CD4-positive, alpha-beta T cell treated with Interferon alpha-2 for 1 hour (primary cell): ENCODE results near the gene ST8SIA5.

Source experiments
- DNase-seq, 2 donors: peaks; one replicate each; pipeline ENCODE4 v3.0.0-alpha.2; 2020 to 2022

ST8SIA5 gene

DNA sequence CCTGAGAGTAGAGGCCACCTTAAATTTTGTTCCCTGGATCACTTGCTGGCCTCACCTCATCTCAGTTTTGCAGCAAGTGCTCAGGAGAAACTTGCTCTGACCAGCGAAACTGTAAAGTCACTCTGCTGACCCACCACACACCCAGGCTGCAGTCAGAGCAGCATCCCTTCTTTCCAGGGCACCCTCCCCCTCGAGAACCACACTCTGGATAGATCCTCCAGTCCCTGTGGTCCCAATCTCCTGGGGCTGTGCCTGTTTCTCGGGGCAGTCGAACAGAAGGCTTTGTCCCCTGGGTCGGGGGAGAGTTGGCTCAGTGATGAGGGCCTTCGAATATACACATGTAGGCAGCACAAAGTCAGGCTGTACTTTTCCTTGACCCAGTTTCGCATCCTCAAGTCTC is 18.4 kb downstream of the ST8SIA5 start:
- DNase-seq, result no peak

DNA sequence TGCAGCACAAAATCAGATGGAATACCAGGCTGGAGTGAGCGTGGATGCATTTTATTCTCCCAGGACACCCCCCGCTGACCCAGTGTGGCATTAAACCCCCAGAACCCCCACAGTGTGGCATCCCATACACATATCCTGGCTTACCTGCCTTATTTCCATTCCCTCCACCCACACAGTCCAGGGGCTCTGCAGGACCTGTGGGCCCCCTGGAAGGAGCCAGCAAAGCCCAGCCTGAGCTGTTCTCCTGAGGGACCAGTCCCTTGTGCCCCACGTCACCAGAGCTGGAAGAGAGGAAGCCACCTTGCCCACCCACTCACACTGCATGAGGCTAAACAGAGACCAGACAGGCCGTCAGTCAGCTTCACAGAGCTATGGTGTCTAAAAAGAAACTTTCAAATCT is 20.1 kb downstream of the ST8SIA5 start:
- no peak for DNase-seq

DNA sequence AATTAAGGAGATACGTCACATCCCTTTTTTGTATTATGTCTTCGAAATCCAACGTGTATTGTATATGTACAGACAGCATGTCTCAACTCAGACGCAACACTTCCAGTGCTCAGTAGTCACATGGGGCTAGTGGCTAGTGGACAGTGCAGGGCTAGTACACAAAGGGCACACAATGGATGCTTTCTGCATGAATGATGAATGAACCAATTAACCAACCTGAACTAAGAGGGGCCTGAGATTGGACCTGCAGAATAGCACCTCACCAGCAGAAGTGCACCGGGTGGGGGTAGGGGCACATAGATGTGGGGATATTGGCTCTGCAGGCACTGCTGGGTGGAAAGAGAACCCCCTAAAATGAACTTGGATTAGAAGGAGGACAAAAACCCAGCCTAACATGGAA is 20.7 kb downstream of the ST8SIA5 start:
- no peak for DNase-seq

DNA sequence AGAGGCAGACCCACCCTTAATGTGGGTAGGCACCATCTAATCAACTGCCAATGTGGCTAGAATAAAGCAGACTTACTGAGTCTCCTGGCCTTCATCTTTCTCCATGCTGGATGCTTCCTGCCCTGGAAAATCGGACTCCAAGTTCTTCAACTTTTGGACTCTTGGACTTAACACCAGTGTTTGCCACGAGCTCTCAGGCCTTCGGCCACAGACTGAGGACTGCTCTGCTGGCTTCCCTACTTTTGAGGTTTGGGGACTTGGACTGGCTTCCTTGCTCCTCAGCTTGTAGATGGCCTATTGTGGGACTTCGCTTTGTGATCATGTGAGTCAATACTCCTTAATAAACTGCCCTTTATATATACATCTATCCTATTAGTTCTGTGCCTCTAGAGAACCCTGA is 21.9 kb downstream of the ST8SIA5 start:
- DNase-seq, result no peak

DNA sequence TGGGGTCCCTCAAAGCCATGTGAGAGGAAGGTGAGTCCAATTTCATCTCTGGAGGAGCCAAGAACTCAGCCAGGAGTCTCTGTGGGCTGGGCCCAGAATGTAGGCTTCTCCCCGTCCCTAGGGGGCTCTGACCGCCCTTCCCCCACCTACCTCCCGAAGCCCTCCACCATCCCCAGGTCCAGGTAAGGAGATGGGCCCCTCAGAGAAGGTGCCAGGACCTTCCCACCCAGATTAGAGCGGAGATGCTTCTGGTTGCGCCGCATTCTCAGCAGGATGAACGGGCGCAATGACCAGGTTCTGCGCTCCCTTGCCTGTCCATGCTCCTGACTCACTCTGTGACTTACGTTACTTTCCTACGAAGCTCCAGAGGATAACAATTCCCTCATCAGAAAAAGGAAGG is 23.0 kb downstream of the ST8SIA5 start:
- DNase-seq, result no peak

DNA sequence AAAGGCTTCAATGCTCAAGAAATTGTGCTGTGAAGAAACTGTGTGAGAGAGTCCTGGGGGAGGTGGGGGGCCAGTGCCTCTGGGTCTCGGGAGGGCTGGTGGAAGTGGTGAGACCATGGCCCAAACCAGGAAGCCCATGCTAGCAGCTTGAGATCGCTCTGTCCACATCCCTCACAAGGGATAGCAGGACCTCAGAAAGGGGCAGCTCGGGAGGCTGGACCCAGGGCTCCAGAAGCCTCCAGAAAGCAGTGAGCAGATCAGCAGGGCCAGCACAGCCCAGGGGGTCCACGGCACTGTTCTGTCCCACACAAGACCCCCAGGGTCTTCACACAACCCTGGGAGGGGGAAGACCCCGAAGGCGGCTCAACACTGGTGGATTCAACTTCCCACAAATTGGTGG is 24.1 kb downstream of the ST8SIA5 start:
- DNase-seq, result no peak

DNA sequence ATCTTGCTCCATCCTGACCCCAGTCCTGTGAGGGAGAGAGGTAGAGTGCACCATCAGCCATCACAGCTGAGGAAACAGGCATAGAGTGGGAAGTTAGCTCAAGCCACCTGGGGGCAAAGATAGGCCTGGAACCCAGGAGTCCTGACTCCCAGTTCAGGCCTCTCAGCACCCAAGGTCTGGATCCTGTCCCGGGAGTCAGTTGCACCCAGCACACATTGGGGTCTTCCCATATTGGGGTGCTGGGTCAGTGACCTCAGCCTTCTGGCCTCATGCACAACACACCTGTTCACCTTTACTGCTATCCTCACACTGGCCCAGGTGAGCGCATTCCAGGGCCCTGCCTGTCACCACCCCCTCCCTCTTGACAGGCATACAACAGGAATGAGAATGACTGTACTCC is 24.7 kb downstream of the ST8SIA5 start:
- no peak for DNase-seq

DNA sequence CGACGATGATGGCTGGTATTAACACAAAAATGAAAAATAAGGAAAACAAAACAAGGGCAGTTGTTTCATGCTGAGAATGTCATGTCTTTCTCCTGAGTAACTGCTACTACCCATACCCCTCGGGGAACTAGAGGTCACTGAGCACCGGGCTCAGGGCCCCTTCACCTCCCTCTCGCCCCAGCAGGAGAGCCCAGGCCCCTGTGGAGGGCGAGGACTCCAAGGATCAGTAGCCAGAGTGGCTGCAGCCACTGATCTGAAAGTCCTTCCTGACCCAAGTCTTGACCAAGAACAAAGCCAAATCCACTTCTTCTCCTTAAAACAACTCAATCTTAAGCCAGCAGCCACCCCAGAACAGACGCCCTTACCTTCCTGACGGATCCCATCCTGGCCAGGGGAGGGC is 25.5 kb downstream of the ST8SIA5 start:
- no peak for DNase-seq

DNA sequence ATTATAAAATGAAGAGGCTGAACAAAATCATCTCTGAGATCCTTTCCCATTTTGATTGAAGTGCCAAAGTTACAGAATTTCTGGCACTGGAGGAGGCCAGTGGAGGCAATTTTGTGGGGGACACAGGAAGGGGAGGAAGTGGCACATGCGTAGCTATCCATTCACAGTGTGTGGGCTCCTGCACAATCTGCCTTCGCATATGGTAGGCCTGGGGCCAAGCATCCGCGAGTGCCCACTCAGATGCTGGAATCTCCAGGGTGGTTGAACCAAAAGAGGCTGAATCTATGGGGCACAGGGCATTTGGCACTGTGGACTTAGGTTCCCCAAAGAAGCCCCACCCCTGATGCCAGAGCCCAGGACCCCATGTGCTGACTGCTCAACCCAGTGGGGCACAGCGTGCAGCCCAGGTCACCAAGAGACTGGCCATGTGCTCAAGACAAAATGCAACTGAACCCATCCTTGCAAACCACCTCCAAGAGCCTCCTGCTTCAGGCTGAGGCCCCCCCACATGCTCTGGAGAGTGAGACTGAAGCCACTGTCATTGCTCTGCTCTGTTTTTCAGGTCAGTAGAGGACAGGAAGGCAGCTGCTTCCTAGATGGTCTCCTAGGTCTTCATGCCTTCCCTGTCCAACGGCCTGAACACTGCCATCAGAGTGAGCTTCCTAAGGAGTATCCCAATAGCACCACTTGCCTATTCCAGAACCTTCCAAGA is 28.5 kb downstream of the ST8SIA5 start:
- no peak for DNase-seq

DNA sequence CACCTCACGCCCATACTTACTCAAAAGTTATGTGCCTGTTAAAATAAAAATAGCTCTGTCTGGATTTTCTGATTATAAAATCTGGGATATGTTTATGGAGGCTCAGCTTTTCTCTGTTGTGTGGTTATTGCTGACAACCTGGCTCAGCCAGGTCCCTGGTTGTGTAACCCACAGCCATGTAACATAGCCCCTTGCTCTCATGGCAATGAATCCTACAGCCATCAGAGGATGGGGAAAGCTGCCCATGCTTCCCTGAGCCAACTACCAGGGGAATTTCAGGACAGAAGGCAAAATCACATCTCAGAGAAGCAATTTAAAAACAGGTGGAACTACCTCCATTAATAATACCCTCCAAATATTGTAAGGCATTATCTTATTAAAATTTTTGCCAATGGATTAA is 29.7 kb downstream of the ST8SIA5 start:
- no peak for DNase-seq

DNA sequence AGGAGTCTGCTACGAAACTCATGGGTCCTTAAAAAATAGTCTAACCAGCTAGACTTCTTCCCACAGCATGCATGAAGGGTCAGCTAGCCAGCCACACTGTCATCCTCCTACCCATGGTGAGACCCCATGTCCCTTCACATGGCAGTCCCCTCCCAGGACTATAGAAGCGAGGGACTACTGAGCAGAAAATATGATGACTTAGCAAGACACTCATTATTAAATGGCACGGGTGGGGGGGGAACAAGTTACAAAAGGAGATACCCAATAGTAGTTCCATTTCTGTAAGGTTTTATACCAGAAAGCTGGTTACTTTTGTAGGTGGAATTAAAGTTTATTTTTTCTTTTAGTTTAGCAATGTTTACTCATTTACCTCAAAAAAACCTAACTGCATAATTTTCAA is 31.5 kb downstream of the ST8SIA5 start:
- DNase-seq, result no peak

DNA sequence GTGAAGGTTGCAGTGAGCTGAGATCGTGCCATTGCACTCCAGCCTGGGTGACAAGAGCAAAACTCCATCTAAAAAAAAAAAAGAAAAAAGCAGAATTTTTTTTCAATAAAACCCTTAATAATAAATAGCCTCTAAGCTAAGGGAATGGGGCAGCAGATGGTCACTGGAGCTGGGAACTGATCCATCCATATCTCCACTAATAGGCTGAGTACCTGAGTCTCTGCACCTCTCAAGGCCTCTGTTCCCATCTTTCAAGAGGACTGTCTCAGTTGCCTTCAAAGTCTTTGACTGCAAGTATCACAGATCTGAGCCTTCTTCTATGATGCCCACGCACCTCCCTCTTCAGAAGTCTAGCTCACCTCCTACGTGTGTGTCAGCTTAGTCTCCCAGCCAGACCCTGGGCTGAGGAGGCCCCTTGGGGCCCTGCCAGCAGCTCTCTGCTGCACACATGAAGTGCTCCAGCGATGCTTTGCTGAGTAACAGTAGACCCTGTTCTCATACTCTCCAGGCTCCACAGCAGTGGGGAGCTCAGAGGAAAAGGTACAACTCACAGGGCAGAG is 32.9 kb downstream of the ST8SIA5 start:
- DNase-seq, result no peak

DNA sequence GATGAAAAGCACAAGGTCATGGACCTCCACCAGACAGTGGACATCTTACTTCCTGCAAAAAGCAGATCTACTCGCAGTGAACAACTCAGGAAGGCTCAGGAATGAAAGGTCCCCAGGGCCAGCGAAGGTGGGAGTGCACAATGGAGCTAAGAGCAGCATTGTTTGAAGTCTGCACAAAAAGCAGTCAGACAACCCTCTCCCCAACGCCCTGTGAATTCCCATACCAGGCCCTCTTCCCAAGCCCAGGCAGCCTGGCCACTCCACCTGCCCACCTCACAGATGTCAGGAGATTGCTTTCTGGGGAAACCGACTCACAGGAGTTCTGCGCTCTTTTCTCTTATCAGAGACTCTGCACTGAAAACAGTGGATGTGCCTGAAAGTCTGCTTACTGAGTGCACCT is 34.8 kb downstream of the ST8SIA5 start:
- DNase-seq, result no peak

DNA sequence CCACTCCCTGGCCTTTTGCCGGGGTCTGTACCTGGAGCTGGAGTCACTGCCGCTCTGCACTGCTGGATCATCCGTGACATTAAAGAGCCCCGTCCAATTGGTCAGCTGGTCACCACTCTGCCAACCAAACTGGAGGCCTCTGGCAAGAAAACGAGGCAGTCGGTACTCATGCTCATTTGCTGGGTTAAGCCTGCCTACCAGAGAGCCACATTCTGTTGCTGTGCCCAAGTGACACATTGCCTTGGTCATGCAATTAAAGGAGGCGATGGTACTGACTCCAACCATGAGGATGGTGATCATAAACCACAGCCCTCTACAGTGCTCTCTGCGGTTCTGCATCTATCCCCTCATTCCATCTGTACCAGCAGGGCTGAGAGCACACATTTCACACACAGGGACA is 35.5 kb downstream of the ST8SIA5 start:
- DNase-seq, result no peak

DNA sequence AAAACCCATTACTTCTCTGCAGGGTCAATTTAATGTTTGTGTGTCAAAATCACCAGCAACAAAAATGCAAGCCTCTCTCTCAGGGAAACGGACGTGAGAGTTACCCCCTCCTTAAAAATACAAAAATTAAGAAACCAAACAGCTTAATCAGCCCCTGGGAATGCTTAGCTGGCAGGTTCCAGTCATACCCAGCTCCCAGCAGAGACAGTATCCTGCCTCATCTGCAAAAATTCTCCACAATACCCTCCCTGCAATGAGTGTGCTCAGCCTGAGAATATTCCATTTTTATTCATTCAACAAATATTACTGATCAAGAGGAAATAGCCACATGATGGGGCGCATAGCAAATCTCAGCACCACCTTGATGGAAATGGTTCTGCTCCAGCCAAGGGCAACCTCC is 36.3 kb downstream of the ST8SIA5 start:
- no peak for DNase-seq

DNA sequence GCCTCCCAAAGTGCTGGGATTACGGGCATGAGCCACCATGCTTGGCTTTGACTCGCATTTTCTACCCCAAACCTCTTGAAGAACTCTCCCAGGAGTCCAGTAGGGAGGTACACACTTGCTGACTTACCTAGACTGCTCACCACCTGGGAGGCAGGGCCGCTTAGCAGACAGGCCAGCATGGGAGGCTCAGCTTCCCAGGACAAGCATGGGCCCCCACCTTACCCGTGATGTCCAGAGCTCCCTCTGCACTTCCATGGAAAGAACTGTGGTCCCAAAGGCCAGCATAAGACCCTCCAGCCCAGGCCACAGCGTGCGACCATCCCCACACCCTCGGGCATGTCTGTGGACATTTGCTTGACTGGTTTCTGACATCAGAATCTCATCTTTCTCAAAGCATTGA is 36.8 kb downstream of the ST8SIA5 start:
- no peak for DNase-seq

DNA sequence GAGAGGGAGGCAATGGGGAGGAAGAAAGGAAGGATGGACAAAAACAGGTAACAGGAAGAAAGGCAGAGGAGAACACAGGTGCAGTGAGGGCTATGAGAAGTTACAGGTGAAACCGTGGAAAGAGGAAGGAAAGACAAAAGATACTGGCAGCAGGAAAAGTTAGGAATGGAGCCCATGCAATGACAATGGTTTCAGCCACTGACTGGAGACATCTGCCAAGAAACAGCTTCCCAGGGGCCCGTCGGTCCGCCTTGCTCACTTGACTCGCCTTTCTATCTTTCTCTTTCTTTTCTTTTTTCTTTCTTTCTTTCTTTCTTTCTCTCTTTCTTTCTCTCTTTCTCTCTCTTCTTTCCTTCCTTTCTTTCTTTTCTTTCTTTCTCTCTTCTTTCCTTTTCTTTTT is 37.5 kb downstream of the ST8SIA5 start:
- no peak for DNase-seq

DNA sequence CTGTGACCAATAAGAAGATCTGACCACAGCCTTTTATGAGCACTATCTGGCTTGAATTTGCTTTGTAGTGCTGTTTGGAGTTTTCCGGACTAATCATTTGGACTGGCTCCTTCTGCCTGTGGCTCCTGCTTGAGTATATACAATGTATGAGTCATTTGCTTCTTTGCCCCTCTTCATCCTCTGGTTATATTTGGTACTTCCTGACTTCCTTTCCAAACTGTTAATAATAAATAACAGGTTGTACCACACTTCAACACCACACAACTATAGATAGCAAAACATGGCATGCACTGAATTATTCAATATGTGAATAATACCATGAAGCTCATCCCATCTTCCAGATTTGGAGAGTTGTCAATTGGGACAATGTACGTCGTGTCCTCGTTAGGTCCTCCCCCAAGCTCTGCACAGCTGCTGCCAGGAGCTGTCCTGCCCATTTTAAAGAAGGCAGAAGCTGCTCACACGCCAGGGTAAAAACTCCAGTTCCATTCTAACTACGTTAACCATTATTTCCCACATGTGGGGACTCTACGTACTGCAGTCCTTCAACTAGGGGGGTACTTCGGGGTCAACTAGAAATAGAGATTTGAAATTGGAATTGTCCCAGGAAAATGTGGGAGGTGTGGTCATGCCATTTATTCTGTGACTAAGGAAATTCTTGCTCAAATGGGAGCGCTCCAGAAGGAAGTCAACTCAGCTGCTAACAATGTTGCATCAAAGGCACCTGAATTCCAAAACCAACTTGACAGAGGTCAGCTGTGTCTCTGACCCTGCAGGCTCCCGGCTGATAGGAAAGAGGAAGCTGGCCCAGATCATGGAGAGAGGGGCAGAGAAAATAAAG is 38.1 kb downstream of the ST8SIA5 start:
- DNase-seq, result no peak

DNA sequence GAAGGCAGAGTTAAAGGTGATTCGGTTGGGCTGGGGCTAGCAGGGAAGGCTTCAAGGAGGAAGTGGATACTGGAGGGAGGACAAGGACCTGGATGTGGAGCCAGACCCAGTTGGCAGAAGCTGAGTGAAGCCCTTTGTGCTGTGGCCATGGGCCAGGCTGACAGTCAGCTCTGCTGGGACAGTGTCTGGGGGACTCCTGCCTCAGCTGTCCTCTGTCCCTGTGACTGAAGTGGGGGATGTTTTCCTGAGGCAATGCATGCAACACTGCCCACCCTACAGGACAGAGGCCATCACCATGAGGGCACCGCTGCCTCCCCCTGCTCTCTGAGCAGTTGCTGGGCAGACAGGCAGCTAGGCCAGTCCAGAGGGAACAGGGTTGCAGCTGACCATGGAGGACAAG is 40.0 kb downstream of the ST8SIA5 start:
- no peak for DNase-seq

DNA sequence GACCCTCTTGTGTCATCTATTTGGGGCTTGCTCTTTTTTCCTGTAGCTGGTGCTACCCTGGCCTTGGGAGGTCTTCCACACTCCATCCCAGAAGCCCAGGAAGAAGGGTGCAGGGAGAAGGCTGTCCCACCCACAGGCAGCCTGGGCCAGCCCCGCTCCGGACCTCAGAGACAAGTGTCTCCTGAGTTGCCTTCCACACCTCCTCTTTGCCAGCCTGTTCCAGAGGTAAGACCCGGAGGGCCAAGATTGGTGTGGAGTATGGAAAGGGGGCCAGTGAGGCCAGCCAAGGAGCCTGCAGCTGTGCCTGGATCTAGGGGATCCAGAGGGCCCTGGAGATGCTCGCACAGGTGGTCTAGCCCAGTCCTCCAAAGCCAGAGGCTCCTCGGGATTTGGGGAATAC is 40.5 kb downstream of the ST8SIA5 start:
- no peak for DNase-seq

DNA sequence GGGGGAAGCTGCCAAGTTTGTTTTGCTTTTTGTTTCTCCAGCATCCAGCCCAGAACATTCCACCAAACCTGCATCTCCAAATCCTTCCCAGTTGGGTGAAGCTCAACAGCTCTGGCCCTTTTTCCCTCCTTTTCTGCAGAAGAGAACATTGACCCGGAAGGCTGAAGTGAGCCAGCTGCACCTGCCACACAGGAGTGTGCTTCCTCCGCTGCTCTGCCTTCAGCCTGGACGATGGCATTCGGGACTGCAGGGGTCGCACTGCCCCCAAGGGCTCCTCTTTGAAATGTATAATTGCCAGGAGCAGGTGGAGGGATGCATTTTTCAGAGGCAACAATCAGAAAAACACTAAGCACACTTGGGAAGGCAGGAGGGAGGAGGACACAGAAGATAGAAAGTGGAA is 41.8 kb downstream of the ST8SIA5 start:
- no peak for DNase-seq

DNA sequence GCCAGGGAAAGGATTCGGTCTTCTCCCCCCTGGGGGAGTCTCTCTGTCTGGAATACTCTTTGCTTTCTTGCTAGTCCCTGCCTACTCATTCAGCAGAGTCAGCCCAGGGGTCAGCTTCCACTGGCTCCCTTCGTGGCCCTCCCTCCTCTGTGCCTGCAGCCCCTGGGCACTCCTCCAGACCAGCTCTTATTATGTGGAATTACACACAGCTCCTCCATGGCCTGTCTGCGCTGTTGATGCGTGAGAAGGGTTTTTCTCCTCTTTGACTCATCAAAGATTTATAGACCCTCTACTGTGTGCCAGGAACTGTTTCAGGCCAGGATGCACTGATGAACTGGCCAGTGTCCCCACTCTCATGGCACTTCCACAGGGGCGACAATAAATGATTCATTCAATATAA is 44.4 kb downstream of the ST8SIA5 start:
- DNase-seq, result no peak

DNA sequence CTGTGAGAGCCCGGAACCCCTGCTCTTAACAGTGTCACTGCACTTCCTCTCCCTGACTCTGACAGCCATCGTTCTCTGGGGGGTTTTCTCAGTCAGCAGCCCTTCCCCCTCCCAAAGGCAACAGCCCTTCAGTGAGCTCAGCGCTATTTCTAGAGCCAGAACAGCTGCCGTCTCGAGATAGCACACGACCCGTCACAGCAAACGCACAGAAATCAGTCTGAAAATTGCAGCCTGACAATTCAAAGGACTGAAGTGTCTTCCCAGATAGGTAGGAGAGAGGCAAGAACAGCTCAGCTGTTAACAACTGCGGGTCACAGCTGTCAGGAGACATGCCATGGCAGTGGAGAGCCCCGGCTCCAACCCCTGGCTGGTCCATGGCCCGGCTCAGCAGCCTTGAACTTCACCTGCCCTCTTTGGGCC is 45.4 kb downstream of the ST8SIA5 start:
- no peak for DNase-seq

DNA sequence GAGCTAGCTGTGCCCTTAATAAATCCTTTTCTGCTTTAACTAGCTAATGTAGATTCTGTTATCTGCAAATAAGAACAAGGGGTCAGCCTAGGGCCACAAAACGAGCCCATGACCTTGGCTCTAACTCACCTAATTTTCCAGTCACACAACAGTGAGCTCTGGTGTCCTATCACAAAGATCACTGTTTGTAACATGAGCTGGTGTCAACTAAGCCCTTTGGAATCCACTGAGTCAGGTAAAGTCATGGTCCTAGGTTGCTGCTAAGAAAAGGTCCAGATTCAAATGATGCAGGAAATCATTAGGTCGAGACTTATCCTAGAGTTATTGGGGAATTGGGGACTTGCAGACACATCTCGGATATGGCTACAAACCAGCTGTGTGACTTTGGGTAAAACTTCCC is 49.9 kb downstream of the ST8SIA5 start:
- DNase-seq, result no peak
